Globus pallidus (tissue), 1 donor: ENCODE measurements around the gene MYO5A.
A peak's percentile ranks its signal among the peaks of the same experiment; 100 is the strongest.
"Not testable (repeated sequence)": the region's sequence is repeated elsewhere in the genome, so short reads cannot be mapped to it uniquely, and the experiment has no call there.

Experiments
- DNase-seq: peaks from one replicate; pipeline ENCODE4 v3.0.0-alpha.2; 2015; ENCODE audit warnings: low spot score

Gene MYO5A

DNA sequence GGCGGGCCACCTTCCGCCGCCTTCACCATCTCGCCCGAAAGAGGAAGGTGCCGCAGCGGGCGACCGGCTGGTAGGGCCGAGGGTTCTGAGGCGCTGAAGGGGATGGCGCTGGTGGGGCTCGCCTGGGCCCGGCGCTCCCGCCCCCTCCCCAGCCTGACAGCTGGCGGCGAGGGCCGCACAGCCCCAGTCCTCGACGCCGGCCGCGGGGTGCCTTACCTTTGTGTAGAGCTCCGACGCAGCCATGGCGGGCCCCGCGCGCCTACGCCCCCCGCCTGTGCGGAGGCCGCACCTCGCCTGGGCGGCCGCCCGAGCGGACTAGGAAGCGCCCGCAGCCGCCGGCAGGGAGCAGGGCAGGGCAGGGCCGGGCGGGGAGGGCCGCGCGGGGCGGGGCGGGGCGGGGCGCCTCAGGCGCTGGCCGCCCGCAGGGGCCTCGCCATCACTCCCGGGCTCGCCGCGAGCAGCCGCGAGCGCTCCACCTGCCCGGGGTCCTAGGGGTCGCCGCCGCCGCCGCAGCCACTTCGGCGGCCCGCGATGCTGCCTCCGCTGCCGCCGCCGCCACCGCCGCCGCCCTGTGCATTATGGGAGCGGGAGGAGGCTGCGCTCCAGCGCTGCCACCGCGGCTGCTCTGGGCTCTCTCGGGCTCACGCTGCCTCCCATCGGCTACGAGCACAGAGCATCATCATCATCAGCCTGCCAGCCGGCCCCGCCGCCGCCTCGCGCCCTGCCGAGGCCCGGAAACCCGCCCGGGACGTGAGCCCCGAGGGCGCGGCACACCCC lies at the start of gene MYO5A:
TSS of gene MYO5A (minus strand) at position 317 of the 777 bp plus-strand sequence. CDS start at position 243, 74 bp downstream.
- DNase-seq: peak; percentile 86

DNA sequence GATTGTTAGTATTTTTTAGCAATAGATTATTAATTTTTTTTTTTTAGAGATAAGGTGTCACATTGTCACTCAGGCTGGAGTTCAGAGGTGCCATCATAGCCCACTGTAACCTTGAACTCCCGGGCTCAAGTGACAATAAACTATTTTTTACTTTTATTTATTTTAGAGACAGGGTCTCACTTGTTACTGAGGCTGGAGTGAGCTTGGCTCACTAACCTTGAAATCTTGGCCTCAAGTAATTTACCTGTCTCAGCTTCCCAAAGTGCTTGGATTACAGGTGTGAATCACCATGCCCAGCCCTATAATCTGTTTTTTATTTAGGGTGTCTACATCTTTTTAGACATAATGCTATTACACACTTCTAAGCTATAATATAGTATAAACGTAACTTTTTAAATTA lies 48.0 kb upstream of the MYO5A start:
- no peak for DNase-seq

DNA sequence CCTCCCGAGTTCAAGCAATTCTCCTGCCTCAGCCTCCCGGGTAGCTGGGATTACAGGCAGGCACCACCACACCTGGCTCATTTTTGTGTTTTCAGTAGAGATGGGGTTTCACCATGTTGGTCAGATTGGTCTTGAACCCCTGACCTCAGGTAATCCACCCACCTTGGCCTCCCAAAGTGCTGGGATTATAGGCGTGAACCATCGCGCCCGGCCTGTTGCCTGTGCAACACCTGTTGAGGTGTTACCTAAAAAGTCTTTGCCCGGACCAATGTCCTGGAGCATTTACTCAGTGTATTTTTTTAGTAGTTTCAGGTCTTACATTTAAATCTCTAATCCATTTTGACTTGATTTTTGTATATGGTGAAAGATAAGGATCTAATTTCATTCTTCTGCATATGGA lies 46.9 kb upstream of the MYO5A start:
- not testable (repeated sequence) for DNase-seq

DNA sequence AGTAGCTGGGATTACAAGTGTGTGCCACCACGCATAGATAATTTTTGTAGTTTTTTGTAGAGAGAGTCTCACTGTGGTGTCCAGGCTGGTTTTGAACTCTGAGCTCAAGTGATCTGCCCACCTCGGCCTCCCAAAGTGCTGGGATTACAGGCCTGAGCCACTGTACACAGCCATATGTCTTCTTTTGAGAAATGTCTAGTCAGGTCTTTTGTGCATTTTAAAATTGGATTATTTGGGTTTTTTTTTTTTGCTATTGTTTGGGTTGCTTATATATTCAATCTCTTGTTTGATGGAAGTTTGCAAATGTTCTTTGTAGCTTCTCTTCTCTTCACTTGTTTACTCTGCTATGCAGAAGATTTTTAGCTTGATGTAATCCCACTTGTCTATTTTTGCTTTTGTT lies 46.4 kb upstream of the MYO5A start:
- no peak for DNase-seq

DNA sequence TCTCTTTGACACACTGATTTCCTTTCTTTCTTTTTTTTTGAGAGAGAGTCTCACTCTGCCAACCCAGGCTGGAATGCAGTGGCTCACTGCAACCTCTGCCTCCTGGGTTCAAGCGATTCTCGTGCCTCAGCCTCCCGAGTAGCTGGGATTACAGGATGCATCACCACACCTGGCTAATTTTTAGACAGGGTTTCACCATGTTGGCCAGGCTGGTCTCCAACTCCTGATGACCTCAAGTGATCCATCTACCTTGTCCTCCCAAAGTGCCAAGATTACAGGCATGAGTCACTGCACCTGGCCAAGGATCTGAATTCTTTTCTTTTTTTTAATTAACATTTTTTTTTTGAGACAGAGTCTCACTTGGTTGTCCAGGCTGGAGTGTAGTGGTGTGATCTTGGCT lies 45.9 kb upstream of the MYO5A start:
- not testable (repeated sequence) for DNase-seq

DNA sequence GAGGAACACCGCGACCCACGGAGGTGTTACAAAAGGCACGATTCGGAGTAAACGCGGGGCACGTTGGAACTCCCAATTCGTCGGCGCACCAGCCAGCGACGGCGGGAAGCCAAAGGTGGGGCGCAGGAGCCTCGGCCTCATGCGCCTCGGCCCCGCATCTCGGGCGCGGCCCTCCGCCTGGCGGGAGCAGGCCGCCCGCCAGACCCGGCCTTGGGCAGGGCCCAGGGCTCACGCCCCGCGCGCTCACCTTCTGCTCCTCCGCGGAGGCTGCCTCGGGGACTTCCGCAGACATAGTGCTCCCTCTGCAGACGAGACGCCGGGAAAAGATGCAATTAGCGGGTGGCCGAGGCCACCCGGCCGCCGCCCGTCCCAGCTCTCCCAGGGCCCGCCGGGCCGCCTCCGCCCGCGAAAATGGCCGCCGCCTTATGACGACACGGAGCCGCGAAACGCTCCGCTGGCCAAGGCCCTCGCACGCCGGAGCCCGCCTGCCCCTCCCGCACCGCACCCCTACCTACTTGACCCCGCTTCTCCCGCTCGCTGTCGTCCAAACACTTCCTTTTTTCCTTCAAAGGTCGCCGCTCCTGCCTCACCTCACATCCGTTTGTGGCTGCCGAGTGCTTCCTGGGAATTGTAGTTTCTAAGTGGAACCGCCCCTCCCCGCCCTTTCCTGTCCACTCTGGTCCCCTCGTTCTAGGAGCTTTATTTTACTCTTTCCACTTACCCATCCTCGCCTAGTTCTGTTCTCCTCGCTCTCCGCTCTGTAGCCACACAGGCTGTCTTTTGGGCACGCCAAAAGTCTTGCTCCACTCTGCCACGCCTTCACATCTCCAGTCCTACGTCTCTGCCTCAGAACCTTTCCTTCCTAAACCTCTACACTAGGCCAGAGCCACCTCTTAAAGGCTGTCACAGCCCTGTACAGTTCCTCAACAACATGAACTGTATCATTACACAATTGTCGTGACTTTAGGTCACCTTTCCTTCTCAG lies 40.2 kb upstream of the MYO5A start, which contains the start of gene ARPP19:
TSS of gene ARPP19 (minus strand) at position 430 of the 985 bp plus-strand sequence. CDS start at position 292, 138 bp downstream.
- DNase-seq: peak; percentile 87

DNA sequence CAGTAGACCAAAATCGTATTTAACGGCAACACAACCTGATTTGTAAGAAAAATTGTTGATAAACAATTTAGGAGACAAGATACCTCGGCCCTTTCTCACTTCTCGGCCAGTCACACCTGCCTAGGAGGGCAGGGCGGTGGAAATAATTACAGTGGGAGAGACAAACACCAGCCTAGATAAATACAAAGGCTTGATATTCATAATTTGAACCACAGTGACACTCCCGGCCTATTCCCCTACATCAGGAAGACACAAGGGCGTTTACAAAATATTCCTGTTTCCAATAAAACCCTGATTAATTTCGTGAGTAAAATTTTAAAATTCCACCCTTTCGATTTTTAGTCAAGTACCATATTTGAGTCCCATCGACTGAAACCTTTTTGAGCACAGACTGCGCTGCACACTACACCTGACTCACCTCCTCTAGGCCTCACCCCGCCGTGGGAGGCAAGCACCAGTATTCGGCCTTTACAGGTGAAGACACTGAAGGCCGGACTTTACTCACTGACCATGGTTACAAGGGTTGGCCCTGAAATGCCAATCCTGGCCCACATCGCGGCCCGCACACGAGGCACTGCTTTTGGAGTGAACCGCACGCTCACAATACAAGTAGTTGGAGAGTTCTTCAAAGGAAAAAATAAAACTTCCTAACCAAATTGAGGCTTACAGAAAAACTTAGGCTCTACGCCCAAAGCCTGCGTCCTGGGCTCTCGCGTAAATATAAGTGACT lies 39.4 kb upstream of the MYO5A start:
- DNase-seq: no peak

DNA sequence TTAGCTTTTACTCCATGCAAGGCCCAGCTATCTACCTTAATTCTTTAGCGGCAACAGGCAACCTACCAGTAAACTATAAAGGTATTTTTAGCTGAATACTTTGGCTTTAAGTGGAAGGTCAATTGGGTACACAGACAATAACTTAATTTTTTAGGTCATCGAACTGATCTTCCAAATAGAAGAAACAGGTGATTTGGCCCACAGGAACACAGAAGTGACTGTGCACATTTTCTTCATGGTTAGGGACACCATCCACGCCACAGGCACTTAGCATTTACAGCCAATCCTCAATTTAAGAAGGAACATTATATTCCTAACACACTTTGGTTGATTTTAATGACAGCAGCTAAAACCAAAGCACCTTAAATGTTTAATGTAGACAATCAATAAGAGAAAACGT lies 38.2 kb upstream of the MYO5A start:
- no peak for DNase-seq

DNA sequence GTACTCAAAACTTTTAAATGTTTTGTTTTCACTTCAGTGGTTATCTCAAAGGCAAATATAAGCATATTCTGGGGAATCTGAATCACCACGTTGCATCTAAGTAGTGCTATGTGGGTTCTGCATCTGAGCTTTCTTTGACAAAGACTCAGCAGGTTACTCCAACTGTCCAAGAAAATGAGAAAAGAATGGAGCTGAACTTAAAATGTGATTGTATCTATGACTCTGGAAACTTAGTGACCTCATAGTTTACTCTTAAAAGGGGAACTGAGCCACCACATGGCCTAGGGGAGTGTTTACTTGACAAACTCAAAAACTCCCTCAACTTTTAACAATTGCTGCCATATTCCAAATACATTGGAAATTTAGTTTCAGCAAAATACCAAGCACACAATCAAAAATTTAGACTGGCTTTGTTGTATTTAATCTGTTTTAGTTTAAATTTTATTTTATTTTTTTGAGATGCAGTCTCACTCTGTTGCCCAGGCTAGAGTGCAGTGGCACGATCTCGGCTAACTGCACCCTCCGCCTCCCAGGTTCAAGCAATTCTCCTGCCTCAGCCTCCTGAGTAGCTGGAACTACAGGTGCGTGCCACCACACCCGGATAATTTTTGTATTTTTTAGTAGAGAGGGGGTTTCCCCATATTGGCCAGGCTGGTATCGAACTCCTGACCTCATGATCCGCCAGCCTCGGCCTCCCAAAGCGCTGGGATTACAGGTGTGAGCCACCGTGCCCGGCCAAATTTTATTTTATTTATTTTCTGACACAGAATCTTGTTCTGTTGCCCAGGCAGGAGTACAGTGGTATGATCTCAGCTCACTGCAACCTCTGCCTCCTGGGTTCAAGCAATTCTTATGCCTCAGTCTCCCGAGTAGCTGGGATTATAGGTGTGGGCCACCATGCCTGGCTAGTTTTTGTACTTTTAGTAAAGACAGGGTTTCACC lies 37.0 kb upstream of the MYO5A start:
- DNase-seq: not testable (repeated sequence)

DNA sequence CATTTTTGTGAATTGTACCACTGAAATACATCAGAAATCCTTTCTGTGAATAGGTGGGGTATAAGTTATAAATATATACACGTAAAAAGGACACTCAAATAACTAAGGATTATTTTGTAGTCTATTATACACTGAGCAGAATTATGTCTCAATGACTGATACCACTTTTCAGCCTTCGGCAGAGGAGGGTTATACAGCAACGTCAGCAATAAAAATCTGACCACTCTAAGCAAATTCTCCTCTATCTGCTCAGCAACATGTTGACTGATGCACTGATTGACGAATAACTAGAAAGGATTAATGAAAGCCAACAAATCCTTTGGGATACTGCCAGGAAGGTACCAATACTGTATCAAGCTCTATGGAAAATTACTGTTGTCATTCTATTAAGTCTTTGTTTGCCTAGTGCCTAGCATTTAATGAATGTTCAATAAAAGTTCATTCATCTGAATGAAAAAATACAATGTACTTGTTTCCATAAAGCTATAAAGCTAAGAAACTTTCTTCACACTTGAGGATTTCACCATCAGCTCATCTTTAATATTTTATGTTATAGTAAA lies 34.9 kb upstream of the MYO5A start:
- DNase-seq: no peak

DNA sequence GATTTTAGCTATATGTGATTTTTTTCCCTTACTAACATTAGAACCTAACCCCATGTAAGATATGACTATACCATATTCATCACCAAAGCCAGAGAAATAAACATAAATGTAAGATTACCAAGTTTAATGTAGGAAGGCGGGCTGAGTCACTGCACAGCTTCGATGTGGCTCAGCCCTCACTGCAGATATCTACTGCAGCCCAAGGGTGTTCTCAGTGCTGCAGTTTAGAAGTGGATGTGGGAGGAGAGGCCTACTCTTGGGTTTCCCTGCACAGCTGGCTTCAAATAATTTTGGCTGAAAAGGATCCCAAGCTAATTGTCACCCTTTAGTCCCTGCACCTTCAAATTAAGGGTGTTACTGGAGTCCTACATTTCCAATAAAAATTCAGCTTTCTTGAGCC lies 30.9 kb upstream of the MYO5A start:
- no peak for DNase-seq

DNA sequence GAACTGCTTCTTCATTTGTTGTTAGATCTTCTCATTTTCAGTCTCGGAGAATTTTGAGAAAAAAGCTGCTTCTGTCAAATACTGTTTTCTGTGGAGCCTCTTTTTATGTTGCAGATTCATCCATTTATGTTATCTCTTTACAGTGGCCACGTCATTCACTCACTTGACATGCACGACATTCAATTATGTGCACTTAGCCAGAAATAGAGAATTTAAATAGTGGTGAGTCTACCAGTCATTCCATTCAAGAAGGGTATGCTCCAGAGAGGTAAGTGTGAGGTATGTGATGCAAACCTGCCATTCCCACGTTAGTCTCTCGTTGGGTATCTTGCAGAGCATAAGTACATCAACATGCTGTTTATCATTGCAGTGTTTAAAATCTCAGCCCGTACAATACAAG lies 30.3 kb upstream of the MYO5A start:
- no peak for DNase-seq

DNA sequence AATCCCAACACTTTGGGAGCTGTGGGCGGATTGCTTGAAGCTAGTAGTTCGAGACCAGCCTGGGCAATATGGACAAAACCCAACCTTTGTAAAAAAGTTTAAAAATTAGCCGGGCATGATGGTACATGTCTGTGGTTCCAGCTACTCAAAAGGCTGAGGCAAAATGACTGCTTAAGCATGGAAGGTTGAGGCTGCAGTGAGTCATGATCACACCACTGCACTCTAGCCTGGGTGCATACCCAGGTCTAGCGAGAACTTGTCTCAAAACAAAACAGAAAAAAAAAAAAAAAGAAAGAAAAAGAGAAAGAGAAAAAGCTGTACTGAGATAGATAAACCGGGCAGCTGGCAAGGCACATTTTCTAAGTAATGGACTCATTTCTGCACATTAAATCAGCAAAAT lies 29.5 kb upstream of the MYO5A start:
- DNase-seq: no peak

DNA sequence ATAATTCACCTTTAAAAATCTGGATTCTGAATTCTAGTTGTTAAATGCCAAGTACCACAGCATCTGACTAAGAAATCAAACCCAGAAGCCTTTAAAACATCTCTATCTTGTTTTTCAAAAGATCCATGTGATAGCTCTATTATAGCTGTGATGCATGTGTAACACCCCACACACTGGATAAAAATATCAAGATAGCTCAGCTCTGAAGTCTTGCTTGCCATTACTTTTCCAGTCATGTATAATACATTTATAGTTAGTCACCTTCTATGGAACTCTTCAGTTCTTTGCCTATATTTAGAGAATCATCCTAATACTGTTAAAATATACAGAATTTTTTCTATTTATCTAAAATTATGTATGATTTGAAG lies 28.6 kb upstream of the MYO5A start:
- no peak for DNase-seq

DNA sequence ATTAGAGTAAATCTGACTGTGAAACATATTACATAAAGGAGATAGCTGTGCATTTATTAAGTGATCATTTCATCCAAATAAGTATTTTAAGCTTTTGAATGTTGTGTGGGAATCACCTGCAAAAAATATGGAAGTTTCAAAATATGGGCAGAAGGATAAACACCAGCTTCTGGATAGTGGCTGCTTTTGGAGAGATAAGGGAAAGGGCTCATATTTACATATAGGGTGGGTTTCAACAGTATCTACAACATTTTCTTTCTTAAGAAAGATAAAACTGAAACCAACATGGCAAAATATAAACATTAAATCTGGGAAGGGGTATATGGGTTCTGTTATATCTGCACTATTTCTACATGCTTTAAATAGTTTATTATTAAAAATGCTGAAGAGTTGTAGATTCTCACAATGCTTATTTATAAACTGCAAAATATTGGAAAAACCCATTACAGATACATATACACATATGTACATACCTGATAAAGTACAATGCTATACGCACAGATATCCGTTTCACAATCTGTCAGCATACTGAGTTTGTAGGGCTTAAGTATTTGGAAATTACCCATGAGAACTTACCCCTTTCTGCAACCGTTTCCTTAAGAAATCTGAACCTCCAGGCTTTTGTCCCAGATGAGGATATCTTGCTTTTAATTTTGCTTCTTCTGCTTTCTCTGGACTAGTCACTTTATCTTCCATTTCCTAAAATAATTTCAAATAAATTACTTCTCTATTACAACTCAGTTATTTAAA lies 28.0 kb upstream of the MYO5A start:
- no peak for DNase-seq

DNA sequence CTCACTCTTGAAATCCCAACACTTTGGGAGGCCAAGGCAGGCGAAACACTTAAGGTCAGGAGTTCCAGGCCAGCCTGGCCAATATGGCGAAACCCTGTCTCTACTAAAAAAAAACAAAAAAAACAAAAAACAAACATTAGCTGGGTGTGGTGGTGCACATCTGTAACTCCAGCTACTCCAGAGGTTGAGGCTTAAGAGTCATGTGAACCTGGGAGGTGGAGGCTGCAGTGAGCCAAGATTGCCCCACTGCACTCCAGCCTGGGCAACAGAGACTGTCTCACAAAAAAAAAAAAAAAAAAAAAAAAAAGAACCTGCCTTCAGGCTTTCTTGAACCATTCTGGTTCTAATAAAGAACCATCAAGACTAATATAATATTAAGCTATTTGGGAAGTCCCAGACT lies 23.6 kb upstream of the MYO5A start:
- no peak for DNase-seq

DNA sequence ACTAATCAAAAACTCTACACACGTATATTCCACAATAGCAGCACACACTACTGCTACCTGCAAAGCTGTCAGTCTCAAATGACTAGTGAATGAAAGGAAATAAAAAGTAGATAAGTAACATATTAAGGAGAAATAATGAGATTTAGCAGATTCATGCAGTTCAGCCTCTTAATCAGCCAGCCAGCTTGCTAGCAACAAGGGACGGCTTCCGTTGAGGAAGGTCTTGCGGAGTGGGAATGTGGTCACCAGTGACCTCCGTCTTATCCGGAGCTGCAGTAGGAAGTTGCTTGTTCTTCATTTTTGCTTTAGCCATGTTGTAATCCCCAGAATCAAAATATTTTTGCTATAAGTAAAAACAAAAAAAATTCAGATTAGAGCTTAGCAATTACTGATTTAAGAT lies 23.1 kb upstream of the MYO5A start:
- DNase-seq: peak; percentile 13

DNA sequence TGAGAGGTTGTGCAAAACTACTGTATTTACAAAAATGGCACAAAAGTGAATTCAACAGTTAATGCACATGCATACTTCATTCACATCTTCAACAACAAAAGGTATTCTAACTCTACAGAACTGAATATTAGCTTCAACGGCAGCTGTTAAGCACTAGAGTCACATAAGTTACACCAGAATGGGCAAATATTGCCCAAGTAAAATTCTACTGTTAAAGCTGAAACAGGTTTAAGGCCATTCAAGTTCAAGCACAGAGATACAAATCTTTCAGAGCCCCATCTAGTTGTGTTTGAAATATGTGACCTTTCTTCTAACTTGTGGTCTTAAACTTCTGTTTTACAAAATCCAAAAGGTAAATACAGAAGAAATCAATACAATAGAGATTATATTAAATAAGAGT lies 22.5 kb upstream of the MYO5A start:
- DNase-seq: not testable (repeated sequence)

DNA sequence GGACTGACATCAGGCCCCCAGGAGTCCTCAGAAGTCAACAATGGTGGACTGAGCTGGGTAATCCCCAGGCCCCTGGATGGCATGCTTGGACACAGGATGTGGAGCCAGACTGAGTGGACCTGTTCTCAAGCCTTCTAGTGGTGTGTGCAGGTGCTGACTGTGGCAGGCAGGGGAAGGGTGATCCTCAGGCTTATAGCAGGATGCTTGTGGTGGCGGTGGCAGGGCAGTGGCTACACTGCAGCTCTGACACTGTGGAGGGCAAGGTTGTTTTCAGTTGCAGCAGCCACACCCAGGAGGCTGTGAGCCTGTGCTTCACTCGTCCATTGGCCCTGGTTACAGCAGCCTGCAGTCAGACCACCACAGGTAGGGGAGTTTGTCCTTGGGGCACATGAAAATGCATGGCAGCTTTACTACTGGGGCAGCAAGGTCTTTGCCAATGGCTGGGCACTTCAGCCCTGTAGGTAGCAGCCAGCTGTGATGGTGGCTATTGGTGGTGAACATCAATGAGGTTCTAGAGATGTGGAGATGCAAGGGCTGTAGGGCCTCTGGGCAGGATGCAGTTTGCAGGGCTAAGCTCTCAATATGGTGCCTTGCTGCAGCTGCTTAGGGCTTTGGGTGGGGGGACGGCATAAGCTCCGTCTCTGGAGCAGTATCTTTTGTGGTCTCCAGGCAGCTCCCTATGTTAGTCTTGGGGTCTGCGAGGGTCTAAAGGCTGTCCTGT lies 17.5 kb upstream of the MYO5A start:
- no peak for DNase-seq
